ENCODE results near the gene RAB14.
"Not testable (repeated sequence)": the region's sequence is repeated elsewhere in the genome, so short reads cannot be mapped to it uniquely, and the experiment has no call there.

The RAB14 gene

GRCh38 chr9:121168052-121168451 is 33.6 kb downstream of the RAB14 start:
- DNase-seq (ENCODE audit: low spot score) = no peak

GRCh38 chr9:121160025-121160424 is 41.6 kb downstream of the RAB14 start:
- no peak for DNase-seq (ENCODE audit: low spot score)

GRCh38 chr9:121157939-121158338 is 43.7 kb downstream of the RAB14 start:
- no peak for DNase-seq (ENCODE audit: low spot score)

- DNase-seq (ENCODE audit: low spot score) = no peak
These were observed 45.4 kb downstream of the RAB14 start for GRCh38 chr9:121156263-121156731.

DNA sequence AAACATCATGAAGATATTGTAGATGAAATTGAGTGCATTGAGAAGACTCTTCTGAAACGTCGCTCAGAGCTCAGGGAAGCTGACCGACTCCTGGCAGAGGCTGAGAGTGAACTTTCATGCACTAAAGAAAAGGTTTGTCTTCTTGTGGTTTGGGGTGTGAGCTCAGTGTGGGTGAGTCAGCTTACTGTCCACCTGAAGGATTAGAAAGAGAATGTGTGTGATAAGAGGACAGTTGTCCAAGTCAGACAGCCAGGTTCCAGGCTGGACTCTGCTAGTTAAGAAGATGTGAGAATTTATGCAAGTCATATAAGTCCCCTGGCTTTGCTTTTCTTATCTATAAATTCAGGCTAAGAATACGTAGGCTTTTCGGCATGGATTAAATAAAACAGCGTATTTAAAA is 46.9 kb downstream of the RAB14 start:
- DNase-seq (ENCODE audit: low spot score) = no peak

GRCh38 chr9:121153642-121154041 is 48.0 kb downstream of the RAB14 start:
- DNase-seq (ENCODE audit: low spot score) = no peak

DNA sequence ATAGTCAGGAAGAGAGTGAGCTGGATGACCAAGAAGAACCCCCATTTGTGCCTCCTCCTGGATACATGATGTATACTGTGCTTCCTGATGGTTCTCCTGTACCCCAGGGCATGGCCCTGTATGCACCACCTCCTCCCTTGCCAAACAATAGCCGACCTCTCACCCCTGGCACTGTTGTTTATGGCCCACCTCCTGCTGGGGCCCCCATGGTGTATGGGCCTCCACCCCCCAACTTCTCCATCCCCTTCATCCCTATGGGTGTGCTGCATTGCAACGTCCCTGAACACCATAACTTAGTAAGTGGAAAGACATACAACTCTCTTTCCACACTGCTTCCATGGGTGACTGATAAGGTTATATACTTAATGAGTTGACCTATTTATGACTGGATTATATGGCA is 51.5 kb downstream of the RAB14 start:
- no peak for DNase-seq (ENCODE audit: low spot score)

DNA sequence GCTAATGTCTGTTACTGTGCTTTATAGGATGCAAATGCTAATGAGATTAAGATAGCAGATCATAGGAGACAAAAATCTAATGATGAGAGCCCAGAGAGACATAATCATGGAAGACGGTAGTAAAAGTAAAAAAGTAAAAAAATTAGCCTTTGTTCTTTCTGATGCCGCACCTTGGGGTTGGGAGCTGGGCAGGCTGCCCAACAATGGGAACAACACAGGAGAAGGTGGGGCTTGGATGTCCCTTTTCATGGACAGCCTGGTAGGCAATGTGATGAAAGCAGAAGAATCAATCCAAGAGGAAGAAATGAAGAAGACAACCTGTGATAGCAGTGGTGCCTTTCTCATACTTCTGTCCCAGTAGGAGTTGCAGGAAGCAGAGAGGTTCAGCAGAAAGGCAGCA is 57.2 kb downstream of the RAB14 start:
- no peak for DNase-seq (ENCODE audit: low spot score)

DNA sequence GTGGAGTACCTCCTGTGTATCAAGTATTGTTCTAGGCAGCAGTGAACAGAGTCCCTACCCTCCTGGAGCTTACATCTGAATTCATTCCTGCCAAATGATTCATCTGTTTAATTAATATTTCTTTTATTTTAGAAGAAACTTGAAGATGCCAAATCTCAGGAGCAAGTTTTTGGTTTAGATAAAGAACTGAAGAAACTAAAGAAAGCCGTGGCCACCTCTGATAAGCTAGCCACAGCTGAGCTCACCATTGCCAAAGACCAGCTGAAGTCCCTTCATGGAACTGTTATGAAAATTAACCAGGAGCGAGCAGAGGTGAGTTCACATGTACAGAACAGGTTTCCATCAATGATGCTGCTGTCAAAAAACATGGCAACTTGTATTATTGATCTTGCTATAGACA is 57.9 kb downstream of the RAB14 start:
- DNase-seq (ENCODE audit: low spot score) = no peak

DNA sequence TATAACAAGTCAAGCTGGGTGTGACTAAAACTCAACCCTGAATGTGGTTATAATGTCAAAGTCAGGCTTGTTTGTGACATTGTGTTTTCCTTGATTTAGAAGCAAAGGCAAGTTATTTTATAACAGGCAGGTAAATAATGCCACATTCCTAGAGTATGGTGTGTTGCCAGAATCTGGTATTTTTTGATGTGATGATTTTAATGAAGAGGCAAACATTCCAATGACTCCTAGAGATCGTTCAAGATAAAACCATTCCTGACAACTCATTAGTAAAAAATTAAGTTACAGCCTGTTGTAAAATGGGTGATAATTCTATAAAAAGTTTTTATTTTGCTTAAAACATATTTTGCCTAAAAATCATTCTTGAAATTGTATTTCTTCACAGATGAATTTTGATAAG is 60.0 kb downstream of the RAB14 start:
- DNase-seq (ENCODE audit: low spot score) = no peak

GRCh38 chr9:121141306-121141705 is 60.4 kb downstream of the RAB14 start:
- DNase-seq (ENCODE audit: low spot score) = no peak

DNA sequence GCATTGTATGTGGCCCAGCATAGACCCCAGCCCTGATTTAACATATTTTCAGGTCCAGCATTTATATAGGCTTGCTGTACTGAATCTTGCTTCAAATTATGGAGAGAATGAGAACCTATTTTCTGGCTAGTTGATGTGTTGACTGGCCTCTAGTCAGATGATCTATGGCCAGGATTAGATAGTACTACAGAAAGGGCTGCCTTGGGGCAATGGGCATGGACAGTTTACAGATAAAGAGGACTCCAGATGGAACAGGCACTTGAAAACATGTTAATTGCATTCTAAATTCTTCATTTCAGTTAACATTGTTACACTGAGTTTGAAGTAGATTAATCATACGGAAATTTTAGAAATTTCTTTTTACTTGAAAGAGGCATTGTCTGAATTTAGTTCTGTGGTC is 61.5 kb downstream of the RAB14 start:
- DNase-seq (ENCODE audit: low spot score) = no peak

- DNase-seq (ENCODE audit: low spot score) = no peak
These were observed 62.7 kb downstream of the RAB14 start for GRCh38 chr9:121138973-121139372.

DNA sequence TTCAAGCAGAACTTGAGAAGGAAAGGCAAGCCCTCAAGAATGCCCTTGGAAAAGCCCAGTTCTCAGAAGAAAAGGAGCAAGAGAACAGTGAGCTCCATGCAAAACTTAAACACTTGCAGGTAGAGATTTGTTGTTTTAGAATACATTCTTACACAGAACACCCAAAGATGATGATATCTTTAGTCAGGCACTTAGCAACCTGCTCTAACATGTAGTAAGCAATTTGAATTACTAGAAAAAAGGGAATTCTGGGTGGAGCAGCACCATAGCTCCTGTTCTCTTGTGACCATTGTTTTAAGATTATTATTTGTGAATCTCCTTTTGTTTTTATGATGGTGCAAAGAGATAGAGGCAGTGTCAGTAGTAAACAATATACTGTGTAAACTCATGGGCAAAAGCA is 63.1 kb downstream of the RAB14 start:
- no peak for DNase-seq (ENCODE audit: low spot score)

DNA sequence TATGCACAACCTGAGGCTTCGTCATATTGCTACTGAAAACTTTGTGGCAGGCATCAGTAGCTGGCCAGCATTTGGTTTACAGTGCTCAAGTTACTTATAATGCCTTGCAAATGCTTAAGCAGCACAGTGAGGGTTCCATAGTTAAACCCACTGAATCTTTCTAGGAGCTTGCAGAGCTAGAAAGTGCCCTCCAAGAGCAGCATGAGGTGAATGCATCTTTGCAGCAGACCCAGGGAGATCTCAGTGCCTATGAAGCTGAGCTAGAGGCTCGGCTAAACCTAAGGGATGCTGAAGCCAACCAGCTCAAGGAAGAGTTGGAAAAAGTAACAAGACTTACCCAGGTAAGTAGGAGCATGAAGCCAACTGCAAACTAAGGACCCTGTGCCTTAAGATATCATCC is 66.0 kb downstream of the RAB14 start:
- no peak for DNase-seq (ENCODE audit: low spot score)

GRCh38 chr9:121133104-121133816 is 68.4 kb downstream of the RAB14 start:
- no peak for DNase-seq (ENCODE audit: low spot score)

DNA sequence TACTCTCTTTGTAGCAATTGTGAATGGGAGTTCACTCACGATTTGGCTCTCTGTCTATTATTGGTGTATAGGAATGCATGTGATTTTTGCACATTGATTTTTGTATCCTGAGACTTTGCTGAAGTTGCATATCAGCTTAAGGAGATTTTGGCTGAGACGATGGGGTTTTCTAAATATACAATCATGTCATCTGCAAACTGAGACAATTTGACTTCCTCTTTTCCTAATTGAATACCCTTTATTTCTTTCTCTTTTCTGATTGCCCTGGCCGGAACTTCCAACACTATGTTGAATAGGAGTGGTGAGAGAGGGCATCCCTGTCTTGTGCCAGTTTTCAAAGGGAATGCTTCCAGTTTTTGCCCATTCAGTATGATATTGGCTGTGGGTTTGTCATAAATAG is 72.3 kb downstream of the RAB14 start:
- not testable (repeated sequence) for DNase-seq (ENCODE audit: low spot score)

Small RNA genes lying within 50 kb of the gene (small RNA-seq; reads per million reads assigned to genes)
- gene RN7SL181P = 0 reads per million in 2 experiments

All from SK-N-DZ (cell line).